ENCODE data around the gene HLX. TPM values are rescaled to one million over a fixed set of nuclear protein-coding genes. Genes with fewer than 3 reads are reported as not detected.
A peak's percentile ranks its signal among the peaks of the same experiment; 100 is the strongest.

Gene HLX, protein sequence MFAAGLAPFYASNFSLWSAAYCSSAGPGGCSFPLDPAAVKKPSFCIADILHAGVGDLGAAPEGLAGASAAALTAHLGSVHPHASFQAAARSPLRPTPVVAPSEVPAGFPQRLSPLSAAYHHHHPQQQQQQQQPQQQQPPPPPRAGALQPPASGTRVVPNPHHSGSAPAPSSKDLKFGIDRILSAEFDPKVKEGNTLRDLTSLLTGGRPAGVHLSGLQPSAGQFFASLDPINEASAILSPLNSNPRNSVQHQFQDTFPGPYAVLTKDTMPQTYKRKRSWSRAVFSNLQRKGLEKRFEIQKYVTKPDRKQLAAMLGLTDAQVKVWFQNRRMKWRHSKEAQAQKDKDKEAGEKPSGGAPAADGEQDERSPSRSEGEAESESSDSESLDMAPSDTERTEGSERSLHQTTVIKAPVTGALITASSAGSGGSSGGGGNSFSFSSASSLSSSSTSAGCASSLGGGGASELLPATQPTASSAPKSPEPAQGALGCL
- polyA plus RNA-seq (2013, experiment 1 of 2; ENCODE audit: insufficient read length) = 3.2 TPM
- 1.8 TPM for polyA plus RNA-seq (2013, experiment 2 of 2; ENCODE audit: insufficient read length)

DNA sequence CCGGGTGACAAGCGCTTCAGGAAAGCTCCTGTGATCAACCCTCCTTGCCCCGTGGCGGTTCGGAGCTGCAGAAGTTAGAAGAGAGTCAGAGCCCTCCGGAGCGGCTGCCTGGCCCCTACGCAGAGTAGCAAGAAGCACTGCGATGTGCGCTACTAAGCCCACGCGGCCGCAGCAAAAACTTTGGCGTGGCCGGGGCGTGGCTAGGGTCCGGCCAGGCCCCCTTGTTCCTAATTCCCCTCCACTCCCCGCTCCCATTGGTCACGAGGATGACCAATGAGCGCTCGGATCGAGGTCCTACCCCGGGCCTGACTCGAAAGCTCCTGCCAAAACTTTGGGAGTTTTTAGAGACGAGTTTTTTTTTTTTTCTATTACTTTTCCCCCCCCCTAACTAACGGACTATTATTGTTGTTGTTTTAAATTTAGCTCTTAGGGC lies at the start of gene HLX:
Gene HLX (plus strand): TSS at position 368 of the 433 bp plus-strand sequence. CDS start 415 bp downstream, outside the sequence.
- peak; percentile 93 for DNase-seq

DNA sequence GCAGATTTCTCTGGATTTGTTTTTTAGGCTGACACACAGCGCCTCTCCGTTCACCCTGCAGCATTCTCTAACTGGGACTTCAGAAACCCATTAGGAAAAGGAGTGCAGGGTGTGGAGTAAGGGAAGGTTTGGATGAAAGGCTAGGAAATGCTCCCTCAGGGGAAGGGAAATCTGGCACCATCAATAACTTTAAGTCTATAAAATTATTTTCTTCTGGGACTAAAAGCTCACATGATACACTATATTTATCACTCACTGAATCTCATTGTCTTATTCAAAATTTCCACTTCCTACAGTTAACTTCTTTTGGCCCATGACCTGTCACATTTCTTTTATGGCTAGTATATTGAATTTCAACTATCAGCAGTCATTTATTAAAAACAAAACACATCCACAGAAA lies 45.8 kb upstream of the HLX start:
- DNase-seq = no peak

DNA sequence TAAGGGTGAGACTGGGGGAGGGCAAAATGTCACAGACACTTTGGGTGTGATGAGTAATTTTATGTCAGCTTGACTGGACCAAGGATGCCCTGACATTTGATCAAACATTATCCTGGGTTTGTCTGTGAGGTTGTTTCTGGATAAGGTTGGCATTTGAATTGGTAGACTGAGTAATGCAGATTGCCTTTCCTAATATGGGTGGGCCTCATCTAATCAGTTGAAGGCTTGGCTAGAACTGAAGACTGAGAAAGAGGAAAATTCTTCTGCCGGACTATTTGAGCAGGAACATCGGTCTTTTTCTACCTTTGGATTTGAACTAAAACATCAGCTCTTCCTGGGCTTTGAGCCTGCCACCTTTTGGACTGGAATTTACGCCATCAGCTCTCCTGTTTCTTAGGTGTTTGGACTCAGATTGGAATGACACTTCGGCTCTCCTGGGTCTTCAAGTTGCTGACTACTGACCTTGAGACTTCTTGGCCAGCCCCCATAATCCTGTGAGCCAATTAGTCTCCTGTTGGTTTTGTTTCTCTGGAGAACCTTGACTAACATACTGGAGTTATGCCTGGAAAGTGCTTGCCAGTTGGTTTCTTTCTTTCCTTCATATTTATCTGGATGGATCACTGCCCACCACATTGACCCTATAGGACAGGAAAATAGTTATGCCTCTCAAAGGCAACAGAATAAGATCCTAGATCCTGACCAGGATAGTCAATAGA lies 44.9 kb upstream of the HLX start:
- no peak for DNase-seq

DNA sequence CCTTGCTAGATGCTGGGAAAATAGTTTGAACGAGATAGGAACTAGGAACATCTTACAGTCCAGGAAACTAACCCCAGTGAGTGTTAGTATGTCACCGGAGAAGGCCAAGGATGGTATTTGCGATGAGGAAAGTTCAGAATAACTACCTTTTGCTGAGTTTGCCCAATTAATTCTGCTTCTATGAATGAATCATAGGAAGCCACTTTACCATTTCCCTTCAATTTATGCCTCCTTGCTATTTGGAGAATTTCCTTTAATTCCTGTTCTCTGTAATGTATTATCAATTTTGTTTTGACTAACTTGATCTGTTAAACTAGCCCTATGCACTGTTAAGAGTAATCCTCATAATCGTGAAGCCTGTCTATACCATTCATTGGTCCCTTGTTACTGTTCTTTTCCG lies 40.7 kb upstream of the HLX start:
- no peak for DNase-seq

DNA sequence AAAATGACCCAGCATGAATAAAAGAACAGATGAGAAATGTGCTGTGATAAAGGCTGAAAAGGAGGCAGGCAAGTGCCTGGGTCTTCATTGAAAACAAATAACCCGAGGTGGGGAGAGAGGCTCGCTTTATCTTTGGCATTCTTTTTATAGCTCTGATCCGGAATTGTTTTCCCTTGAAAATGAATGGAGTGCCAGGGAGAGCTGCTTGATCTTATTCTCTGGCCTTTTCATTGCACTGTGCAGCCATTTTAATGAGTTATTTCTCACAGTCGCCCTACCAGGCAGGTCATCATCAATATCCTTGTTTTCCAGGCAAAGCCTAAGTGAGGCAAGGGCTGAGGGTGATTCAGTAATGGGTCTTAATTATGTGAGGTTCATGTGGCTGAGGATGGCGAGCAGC lies 39.8 kb upstream of the HLX start:
- no peak for DNase-seq

DNA sequence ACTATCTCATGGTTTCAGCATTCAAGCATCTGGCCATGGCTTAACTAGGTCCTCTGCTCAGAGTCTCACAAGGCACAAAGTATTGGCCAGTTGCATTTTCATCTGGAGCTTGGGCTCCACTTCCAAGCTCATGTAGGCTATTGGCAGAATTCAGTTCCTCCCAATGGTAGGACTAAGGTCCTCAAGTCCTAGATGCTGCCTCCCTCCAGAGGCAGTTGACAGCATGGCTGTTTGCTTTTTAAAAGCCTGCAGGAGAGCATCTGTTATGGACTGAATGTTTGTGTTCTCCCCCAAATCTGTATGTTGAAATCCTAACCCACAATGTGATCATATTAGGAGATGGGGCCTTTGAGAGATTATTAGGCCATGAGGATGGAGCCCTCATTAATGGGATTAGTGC lies 38.0 kb upstream of the HLX start:
- DNase-seq = no peak

DNA sequence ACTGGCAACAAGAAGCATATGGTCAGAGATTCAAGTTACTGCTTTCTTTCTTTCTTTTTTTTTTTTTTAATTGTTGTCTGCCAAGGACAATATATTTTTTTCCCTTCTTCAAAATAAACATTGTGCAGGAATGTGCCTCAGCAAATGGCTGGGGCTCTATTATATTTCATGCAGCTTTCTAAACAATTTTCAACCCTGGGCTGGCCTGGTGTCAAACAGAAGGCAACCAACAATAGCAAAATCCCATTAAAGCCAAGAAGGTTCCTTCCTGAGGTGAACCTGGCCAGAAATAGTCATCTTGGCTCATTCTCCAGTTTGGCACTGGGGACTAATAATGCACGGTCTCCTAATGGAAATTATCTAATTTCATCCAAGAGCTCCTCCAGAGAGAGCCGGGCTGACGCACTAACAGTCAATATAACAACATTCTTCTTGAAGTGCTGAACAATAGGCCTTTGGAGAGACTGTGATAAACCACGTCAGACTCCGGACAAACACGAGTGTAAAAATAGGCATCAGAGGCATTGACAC lies 35.7 kb upstream of the HLX start:
- no peak for DNase-seq

DNA sequence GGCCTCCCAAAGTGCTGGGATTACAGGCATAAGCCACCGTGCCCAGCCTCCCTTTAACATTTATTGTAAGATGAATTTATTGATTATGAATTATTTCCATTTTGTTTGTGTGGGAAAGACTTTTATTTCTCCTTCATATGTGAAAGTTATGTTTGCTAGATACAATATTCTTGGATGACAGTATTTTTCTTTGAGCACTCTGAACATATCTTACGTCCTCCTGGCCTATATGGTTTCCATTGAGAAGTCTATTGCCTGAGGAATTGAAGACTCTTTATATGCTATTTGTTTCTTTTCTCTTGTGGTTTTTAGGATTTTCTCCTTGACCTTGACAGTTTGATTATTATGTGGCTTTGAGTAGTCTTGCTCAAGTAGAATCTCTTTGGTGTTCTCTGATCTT lies 26.8 kb upstream of the HLX start:
- no peak for DNase-seq

DNA sequence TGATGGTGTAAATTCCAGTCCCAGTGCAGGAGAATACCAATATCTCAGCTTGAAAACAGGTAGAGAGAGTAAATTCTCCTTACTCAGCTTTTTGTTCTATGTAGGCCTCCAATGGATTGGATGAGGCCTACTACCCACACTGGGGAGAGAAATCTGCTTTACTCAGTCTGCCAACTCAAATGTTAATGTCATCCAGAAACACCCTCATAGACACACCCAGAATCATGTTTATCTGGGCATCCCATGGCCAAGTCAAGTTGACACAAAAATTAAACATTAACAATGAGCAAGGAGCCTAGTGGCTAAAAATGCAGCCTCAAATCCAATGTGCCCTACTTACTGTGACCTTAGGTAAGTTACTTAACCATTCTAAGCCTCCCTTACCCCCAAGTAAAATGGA lies 6.9 kb upstream of the HLX start:
- DNase-seq = no peak

DNA sequence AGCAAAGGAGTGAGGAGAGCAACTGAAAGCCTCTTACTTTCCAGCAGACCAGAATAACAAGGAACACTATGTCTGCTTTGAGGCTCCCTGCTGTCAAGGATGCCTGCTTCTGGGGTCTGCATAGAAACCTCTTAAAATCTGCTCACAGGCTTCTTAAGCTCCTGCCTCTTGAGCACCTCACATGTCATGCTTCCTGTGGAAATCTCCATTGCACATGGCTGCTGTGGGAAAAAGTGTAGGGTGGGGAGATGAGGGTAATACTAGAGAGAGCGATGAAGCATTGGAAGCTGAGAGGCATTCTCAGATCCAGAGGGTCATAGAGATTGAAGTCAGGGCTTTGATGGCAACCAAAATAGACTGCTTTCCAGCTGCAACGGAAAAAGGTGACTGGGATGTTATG lies 6.2 kb upstream of the HLX start:
- no peak for DNase-seq

DNA sequence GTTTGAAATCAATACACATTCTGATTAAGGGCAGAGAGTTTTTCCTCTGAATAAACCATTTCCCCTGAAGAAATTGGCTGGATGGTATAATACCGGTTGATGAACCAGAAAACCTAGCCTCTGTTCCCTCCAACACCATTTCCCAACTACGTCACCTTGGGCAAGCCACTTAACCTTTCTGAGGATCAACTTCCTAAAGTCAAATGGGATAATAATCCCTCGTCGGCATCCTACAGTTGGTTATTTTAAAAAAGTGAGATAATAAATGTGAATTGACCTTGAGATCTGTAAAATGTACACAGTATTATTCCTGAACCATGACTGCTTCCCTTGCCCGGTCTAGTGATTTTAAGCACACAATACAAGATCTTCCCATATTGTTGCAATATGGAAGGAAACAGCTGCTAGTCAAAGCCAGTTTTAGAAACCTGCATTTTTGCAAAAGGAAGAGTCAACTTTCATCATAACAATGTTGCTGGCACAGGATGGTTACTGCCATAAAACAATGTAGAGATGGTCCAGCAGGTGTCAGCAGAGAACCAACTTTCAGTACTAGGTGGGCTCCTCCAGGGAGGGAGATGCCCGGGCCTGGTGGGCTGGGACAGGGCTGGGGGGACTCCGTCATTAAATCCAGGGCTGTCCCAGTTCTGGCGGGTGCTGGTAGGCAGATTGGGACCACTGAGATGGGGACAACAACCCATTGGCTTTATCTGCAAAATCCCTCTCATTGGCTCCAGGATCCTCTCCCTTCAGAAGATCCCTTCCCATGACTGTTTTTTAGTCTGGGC lies 5.2 kb upstream of the HLX start:
- peak; percentile 47 for DNase-seq

DNA sequence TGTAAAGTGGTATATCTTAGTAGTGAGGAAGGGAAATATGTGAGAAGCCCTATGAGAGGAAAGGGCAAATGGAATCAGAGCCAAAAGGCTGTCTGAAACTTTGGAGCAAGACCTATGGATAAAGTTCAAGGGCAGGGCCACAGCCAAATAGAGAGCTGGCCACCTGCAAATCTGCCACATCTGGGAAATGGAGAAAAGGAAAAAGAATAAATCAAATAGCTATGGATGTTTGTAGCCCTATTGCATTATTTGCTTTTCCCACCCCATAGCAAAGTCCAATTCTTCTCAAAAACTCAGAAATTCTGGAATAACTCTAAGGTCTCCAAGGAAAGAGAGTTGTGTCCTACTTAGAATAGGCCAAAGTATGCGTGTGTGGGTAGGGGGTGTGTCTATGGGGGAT lies 4.0 kb upstream of the HLX start:
- no peak for DNase-seq

DNA sequence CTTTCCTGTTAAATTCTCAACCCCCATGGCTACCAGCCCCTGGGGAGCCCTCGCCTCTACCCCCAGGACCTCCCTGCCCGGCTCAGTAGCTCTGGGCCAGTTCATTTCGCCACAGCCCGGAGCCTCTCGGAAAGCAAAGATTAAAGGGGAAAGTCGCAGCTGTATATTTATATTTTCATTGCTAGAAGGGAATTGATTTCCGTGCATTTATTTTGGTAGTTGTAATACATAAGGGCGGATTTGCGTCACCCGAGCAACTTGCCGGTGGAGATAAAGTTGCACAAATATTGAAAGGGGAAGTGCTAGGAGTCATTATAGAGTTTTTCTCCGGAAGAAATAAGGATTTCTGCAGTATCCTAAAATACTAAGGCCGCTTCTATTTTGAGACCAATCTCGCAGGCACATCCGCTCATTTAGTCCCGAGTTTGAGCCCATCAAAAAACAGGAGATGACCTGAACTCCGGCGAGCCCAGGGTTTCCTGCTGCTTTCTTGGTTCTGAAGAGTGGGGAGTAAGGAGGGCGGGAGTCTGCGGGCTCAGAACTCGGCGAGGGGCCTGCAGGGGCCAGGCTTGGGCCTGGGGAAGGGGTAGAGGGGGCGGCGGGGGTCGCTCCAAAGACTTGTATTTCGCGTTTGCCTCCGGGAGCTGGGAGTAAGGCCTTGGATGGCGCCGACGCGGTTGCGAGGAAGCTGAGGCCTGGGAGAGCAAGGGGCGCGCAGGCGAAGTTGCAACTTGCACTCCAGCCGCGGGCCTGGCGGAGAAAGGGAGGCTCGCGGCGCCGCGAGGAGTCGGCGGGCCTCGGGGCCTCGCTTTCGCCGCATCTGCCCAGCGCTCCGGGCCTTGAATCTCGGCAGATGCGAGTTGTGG lies 2.5 kb upstream of the HLX start:
- no peak for DNase-seq

DNA sequence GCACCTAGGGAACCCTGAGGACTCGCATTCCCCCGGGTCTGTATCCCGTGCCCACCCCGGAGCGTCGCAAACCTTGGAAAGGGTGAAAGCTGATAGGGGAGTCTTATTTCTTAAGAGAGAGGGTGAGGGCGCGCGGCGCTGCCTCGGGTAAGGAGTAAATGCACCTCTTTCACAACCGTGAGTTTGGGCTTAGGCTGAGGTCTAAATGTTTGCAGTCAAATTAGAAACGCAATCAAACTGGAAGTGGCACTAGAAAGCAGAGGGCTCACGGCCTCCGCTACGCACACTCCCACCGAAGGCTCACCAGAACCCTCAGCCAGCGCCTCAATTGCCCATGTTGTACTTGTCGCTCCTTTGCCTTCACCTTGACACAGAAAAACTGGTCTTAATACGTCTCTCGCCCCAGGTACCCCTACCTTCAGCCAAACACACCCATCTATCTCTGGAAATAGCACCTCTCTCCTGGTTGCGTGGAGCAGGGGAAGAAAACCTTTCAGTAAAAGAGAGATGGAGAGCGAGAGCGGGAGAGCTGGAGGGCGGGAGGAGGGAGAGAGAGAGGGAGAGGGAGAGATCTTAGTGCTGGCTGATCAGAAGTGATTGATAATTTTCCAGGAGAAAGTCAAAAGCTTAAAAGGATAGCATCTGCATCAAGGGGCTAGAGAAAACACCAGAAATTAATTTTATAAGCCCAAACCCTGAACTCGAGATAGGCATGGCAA lies 1.7 kb upstream of the HLX start:
- DNase-seq = no peak

DNA sequence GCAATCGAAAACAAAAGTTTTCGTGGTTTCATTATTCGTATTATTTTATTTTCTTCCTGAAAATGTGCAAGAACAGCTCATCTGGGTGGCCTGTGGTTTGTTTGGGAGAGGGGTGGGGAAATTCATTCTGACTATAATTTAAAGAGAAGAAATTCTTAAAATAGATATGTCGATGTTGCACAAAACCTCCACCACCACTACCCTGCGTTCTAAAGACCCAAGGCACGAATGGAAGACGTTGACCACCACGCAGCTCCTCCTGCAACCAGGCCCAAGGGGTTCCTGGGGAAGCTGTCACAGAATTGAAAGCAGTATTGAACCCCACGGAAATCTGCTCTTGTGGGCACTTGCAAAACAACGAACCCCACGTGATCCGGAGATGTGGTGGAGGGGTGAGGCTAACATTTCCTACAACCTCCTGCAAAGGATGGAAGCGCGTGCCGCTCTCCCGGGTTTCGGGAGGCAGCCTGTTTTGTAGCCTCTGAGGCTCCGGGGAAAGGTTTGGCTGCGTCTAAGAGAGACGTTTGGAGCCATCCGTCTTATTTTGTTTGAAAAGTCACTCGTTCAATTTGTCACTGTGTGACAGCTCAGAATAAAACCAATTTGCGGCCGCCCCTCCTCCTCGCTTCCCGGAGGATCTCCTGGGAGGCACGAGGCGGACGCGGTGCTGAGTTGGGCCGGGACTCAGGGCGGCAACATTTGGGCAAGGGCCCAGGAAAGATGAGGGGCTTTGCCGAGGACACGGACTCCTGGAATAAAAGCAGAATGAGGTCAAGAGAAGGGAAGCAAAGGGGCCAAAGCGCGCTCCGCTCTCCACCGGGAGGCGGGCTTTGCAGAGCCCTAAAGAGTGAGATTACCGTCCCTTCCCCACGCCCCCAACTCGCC lies 810 bp upstream of the HLX start:
- DNase-seq = no peak

DNA sequence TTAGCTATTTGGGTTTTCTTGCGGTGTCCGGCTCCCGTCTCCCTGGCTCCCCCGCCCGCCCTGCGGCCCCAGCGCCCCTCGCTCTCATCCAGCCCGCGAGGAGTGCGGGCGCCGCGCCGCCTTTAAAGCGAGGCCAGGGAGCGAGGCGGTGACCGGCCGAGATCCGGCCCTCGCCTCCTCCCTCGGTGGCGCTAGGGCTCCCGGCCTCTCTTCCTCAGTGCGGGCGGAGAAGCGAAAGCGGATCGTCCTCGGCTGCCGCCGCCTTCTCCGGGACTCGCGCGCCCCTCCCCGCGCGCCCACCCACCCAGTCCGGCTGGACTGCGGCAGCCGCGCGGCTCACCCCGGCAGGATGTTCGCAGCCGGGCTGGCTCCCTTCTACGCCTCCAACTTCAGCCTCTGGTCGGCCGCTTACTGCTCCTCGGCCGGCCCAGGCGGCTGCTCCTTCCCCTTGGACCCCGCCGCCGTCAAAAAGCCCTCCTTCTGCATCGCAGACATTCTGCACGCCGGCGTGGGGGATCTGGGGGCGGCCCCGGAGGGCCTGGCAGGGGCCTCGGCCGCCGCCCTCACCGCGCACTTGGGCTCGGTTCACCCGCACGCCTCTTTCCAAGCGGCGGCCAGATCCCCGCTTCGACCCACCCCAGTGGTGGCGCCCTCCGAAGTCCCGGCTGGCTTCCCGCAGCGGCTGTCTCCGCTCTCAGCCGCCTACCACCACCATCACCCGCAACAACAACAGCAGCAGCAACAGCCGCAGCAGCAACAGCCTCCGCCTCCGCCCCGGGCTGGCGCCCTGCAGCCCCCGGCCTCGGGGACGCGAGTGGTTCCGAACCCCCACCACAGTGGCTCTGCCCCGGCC lies 492 bp downstream of the HLX start:
- peak; percentile 70 for DNase-seq

DNA sequence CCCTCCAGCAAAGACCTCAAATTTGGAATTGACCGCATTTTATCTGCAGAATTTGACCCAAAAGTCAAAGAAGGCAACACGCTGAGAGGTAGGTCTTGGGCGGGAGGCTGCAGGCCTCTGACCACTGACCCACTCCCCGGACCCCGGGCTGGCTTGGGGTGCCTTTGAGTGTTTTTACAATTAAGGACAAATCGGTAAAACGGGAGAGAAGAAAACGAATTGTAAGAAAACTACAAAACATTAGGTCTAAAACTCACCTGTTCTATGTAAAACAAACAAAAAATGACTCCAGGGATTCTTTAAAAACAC lies 1.1 kb downstream of the HLX start:
- no peak for DNase-seq

DNA sequence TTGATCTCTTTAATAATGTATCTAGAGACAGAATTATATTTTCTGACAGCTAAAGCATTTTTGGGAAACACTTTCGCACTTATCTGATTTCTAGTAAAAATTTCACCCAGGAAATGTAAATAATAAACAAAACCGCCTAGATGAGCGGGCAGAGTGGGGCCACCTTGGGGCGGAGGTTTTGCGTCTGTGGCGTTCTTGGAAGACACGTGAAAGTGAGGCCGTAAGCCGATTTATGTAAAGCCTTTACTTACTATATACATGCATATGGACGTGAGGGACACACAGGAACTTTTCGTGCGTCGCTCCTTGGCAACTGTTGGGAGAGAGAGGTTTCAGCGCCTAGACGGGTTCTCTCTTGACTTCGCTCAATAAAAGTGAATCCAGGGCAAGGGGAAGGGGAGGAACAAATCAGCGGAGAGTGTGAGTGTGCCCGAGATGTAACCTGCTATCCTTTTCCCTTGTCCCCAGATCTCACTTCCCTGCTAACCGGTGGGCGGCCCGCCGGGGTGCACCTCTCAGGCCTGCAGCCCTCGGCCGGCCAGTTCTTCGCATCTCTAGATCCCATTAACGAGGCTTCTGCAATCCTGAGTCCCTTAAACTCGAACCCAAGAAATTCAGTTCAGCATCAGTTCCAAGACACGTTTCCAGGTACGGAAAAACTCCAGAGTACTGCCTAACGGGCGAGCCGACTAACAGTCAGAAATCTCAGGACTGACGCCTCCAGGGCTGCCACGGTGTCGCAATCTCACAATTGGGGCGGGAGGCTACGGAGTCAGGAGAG lies 1.7 kb downstream of the HLX start:
- no peak for DNase-seq

All from fibroblast of skin of back (primary cell).